ENCODE measurements around the gene RAF1. TPM values are rescaled to one million over a fixed set of nuclear protein-coding genes. Genes with fewer than 3 reads are reported as not detected.
A peak's percentile ranks its signal among the peaks of the same experiment; 100 is the strongest.
"Not testable (repeated sequence)": the region's sequence is repeated elsewhere in the genome, so short reads cannot be mapped to it uniquely, and the experiment has no call there.

The RAF1 gene
- polyA plus RNA-seq, 2 of the 4 experiments (the other 2 are of a cell fraction), result 56.2 to 94.6 TPM

DNA sequence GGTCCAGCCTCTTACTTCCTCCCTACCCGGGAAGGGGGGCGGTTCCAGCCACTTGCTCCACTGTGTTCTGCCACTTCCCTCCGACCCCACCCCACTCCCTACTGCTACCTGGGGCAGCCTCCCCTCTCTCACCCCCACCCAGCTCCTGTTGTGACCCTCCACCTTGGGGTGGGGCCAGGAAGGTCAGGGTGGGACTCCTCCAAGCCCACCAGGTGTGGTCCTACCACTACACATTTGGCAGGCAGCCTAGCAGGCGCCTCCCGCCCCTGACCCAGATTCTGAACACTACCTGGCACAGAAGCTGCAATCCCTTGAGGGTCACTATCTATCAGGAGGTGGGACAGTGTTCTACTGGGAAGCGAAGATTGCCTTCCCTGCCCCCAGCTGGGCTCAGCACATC, 13.7 kb upstream of the RAF1 start (continued):
- TF ChIP-seq, protein P1, sequence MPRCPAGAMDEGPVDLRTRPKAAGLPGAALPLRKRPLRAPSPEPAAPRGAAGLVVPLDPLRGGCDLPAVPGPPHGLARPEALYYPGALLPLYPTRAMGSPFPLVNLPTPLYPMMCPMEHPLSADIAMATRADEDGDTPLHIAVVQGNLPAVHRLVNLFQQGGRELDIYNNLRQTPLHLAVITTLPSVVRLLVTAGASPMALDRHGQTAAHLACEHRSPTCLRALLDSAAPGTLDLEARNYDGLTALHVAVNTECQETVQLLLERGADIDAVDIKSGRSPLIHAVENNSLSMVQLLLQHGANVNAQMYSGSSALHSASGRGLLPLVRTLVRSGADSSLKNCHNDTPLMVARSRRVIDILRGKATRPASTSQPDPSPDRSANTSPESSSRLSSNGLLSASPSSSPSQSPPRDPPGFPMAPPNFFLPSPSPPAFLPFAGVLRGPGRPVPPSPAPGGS (IDR thresholded peaks at IDR 0.05), result no peak

DNA sequence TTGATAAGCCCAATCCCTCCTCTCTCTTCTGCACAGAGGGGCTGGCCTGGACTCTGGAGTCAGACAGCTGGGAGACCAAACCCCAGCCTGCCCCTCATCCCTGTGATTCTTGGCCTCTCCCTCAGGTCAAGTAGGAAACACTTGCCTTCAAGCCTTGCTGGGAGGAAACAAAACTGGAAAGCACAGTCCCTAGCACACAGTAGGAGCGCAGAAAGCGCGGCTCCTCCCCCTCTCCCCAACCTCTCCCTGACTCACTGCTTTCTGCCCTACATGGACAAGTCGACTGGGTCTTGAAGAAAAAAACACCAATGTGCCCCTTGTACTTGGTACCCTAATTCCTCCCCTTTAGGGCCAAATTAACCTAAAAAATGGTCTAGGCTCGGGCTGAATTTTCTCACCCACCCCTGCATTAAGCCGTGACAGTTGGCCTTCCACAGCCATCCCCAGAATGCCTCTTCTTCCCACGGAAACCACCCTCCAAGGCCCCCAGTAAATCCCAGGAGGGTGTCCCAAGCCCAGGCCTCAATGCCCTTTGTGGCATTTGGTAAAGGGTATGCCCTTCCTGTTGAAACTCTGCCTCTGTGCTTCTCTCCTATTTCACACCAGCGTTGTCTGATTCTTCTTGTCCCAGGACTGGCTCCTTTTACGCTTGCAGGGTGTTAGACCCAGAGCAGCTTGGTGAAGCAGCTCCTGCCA, 11.3 kb upstream of the RAF1 start:
- H3K4me2 ChIP-seq, result no peak overlapping the region
- FAIRE-seq, result no peak
- 86% methylated on average over 9 of the region's 9 CpGs for WGBS (ENCODE audit: missing lambda C conversion rate)
- POLR2A ChIA-PET, result interaction anchor here (1.1 kb wide), 1 partner anchor 11 kb away, joined by 4 read pairs; the partner anchor contains the start of gene RAF1
- H3K27ac ChIP-seq, result no peak overlapping the region
- no peaks in the 10 kb centered on the region for H3K9me3 ChIP-seq
- H3K4me3 ChIP-seq, result no peak overlapping the region
- no peak for ATAC-seq
- DNase-seq (ENCODE audit: low read depth in 1 of 2, low spot score in 1 of 2), result no peak
- CTCF ChIA-PET, result interaction anchor here (0.6 kb wide), 1 partner anchor 39 kb away, joined by 3 read pairs; no protein-coding TSS in a partner anchor
- H3K4me1 ChIP-seq, result peaks cover 27% of the 10 kb centered on the region; the same call in 2 of the 3 replicates
- TF ChIP-seq, protein P2, sequence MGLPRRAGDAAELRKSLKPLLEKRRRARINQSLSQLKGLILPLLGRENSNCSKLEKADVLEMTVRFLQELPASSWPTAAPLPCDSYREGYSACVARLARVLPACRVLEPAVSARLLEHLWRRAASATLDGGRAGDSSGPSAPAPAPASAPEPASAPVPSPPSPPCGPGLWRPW (IDR thresholded peaks at IDR 0.05), result no peak
- TF ChIP-seq TP53 (CRISPR knock-in tag; IDR thresholded peaks at IDR 0.05), result no peak
- TF ChIP-seq POLR2A (IDR thresholded peaks at IDR 0.05; ENCODE audit: low read length), result no peak
- TF ChIP-seq GATA3 (IDR thresholded peaks at IDR 0.05; ENCODE audit: borderline replicate concordance), result no peak
- no peak for TF ChIP-seq CBX2 (IDR thresholded peaks at IDR 0.05; ENCODE audit: borderline replicate concordance, low read depth)
- TF ChIP-seq RARB (CRISPR knock-in tag; IDR thresholded peaks at IDR 0.05), result no peak
- TF ChIP-seq ZFP36 (IDR thresholded peaks at IDR 0.05; ENCODE audit: borderline replicate concordance, partially characterized antibody), result no peak
- no peak for TF ChIP-seq MYC (IDR thresholded peaks at IDR 0.05; ENCODE audit: borderline replicate concordance, low read length)
- no peak for TF ChIP-seq TFCP2L1 (CRISPR knock-in tag; IDR thresholded peaks at IDR 0.05)
- no peak for TF ChIP-seq ZSCAN20 (CRISPR knock-in tag; IDR thresholded peaks at IDR 0.05)
- TF ChIP-seq, protein P3, sequence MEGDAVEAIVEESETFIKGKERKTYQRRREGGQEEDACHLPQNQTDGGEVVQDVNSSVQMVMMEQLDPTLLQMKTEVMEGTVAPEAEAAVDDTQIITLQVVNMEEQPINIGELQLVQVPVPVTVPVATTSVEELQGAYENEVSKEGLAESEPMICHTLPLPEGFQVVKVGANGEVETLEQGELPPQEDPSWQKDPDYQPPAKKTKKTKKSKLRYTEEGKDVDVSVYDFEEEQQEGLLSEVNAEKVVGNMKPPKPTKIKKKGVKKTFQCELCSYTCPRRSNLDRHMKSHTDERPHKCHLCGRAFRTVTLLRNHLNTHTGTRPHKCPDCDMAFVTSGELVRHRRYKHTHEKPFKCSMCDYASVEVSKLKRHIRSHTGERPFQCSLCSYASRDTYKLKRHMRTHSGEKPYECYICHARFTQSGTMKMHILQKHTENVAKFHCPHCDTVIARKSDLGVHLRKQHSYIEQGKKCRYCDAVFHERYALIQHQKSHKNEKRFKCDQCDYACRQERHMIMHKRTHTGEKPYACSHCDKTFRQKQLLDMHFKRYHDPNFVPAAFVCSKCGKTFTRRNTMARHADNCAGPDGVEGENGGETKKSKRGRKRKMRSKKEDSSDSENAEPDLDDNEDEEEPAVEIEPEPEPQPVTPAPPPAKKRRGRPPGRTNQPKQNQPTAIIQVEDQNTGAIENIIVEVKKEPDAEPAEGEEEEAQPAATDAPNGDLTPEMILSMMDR (IDR thresholded peaks at IDR 0.05), result no peak

DNA sequence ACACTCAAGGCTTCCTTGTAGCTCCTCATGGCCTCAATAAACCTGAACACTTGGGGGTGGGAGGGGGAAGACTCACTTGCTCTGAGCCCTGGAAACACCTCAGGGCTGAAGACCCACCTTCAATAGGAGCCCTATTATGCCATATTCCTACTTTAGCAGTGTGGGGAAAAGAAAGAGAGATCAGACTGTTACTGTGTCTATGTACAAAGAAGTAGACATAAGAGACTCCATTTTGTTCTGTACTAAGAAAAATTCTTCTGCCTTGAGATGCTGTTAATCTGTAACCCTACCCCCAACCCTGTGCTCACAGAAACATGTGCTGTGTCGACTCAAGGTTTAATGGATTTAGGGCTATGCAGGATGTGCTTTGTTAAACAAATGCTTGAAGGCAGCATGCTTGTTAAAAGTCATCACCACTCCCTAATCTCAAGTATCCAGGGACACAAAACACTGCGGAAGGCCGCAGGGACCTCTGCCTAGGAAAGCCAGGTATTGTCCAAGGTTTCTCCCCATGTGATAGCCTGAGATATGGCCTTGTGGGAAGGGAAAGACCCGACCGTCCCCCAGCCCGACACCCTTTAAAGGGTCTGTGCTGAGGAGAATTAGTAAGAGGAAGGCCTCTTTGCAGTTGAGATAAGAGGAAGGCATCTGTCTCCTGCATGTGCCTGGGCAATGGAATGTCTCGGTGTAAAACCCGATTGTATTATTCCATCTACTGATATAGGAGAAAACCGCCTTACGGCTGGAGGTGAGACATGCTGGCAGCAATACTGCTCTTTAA, 10.2 kb upstream of the RAF1 start:
- TF ChIP-seq ZNF302 (CRISPR knock-in tag; IDR thresholded peaks at IDR 0.05), result peak; percentile 36; the same call in 1 of the 2 replicates
- peaks cover 16% of the 10 kb centered on the region; the same call in 2 of the 3 replicates for H3K4me1 ChIP-seq
- WGBS (ENCODE audit: missing lambda C conversion rate), result 64% methylated on average over 10 of the region's 10 CpGs
- H3K9me3 ChIP-seq; ATAC-seq; H3K4me2 ChIP-seq; H3K4me3 ChIP-seq; POLR2A ChIA-PET; DNase-seq (ENCODE audit: low read depth in 1 of 2, low spot score in 1 of 2); FAIRE-seq; H3K27ac ChIP-seq: not testable (repeated sequence)
- CTCF ChIA-PET, result interaction anchor here (0.7 kb wide), 1 partner anchor 32 kb away, joined by 3 read pairs; no protein-coding TSS in a partner anchor

DNA sequence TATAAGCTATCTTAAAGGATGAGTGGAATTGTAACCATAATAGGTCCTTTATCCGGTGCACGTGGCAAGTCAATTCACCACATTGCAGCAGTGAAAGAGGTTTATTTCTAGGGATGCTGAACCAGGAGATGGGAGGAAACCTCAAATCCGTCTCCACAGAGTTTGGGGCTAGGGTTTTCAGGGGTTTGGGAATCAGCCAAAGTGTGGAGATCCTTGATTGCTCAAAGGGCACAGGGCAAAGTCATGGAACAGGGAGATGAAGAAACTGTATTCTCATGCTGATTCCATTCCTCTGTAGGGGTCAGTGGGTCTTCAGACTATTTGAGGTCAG, 7.2 kb upstream of the RAF1 start:
- Histone ChIP-seq H3K4me3 (no peak overlapping the region), H3K4me1 (peaks cover 7% of the 10 kb centered on the region; the same call in 1 of the 3 replicates), H3K4me2 (peak overlapping the region; percentile 21; the same call in 1 of the 3 replicates), H3K27ac (no peak overlapping the region), H3K9me3 (no peaks in the 10 kb centered on the region)
- POLR2A ChIA-PET, result no interaction called here
- ATAC-seq (no peak), FAIRE-seq (no peak), DNase-seq (ENCODE audit: low read depth in 1 of 2, low spot score in 1 of 2) (no peak)
- CTCF ChIA-PET, result interaction anchor here (1.1 to 2.1 kb wide), 3 partner anchors 10 to 48 kb away, joined by 3 to 6 read pairs (median 3); no protein-coding TSS in a partner anchor
- WGBS (ENCODE audit: missing lambda C conversion rate), result 83% methylated on average over 3 of the region's 3 CpGs
- TF ChIP-seq, protein P4, sequence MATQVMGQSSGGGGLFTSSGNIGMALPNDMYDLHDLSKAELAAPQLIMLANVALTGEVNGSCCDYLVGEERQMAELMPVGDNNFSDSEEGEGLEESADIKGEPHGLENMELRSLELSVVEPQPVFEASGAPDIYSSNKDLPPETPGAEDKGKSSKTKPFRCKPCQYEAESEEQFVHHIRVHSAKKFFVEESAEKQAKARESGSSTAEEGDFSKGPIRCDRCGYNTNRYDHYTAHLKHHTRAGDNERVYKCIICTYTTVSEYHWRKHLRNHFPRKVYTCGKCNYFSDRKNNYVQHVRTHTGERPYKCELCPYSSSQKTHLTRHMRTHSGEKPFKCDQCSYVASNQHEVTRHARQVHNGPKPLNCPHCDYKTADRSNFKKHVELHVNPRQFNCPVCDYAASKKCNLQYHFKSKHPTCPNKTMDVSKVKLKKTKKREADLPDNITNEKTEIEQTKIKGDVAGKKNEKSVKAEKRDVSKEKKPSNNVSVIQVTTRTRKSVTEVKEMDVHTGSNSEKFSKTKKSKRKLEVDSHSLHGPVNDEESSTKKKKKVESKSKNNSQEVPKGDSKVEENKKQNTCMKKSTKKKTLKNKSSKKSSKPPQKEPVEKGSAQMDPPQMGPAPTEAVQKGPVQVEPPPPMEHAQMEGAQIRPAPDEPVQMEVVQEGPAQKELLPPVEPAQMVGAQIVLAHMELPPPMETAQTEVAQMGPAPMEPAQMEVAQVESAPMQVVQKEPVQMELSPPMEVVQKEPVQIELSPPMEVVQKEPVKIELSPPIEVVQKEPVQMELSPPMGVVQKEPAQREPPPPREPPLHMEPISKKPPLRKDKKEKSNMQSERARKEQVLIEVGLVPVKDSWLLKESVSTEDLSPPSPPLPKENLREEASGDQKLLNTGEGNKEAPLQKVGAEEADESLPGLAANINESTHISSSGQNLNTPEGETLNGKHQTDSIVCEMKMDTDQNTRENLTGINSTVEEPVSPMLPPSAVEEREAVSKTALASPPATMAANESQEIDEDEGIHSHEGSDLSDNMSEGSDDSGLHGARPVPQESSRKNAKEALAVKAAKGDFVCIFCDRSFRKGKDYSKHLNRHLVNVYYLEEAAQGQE (IDR thresholded peaks at IDR 0.05), result no peak
- TF ChIP-seq KDM5A (IDR thresholded peaks at IDR 0.05) (no peak), CBX8 (IDR thresholded peaks at IDR 0.05) (no peak), HEYL (CRISPR knock-in tag; IDR thresholded peaks at IDR 0.05) (no peak), PHF8 (IDR thresholded peaks at IDR 0.05; ENCODE audit: borderline replicate concordance, low read depth) (no peak), FOXS1 (CRISPR knock-in tag; IDR thresholded peaks at IDR 0.05) (no peak), TFCP2L1 (CRISPR knock-in tag; IDR thresholded peaks at IDR 0.05) (no peak), CBX2 (IDR thresholded peaks at IDR 0.05; ENCODE audit: borderline replicate concordance, low read depth) (no peak), BHLHE40 (IDR thresholded peaks at IDR 0.05; ENCODE audit: low read depth, low read length) (no peak), TP53 (CRISPR knock-in tag; IDR thresholded peaks at IDR 0.05) (no peak), RAD21 (conservative IDR thresholded peaks at IDR 0.05 in 1 of 2, IDR thresholded peaks at IDR 0.05 in 1 of 2) (no peak), ZC3H11A (IDR thresholded peaks at IDR 0.05) (no peak), NR3C1 (IDR thresholded peaks at IDR 0.05) (no peak)

Measured in A549 (cell line).